ENCODE data around the gene WDR20. TPM values are rescaled to one million over a fixed set of nuclear protein-coding genes. Genes with fewer than 3 reads are reported as not detected.

WDR20 gene
- total RNA-seq, 1 donor from 2014 or later: 30.4 TPM

DNA sequence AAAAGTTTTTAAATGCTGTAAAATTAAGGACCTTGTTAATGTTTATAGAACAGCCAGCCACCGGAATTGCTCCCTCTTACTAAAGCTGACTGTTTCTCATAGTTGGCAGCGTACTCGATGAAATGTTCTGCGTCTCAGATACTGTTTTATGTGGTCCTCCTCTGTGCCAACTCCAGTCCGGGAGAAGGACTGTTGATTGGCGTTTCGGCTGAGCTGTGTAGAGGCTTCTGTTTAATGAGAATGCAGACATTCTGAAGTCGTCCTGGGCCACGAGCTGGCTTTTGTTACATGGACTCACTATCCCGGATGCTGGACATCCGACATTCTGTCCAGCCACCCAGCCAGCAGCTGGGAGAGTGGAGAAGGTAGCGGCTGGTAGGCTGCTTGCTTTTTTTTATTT is 75.4 kb downstream of the WDR20 start:
- no peaks in the 10 kb centered on the region for H3K9me3 Mint-ChIP-seq
- intact Hi-C loops (cut with micrococcal nuclease): no loop called here
- H3K36me3 Mint-ChIP-seq (ENCODE audit: low read depth): no peaks in the 10 kb centered on the region
- H3K27me3 Mint-ChIP-seq: no peaks in the 10 kb centered on the region
- H3K27ac Mint-ChIP-seq: no peak overlapping the region
- peaks cover 4% of the 10 kb centered on the region for H3K4me1 Mint-ChIP-seq
- DNase-seq: no peak
- no peak overlapping the region for H3K4me3 Mint-ChIP-seq

DNA sequence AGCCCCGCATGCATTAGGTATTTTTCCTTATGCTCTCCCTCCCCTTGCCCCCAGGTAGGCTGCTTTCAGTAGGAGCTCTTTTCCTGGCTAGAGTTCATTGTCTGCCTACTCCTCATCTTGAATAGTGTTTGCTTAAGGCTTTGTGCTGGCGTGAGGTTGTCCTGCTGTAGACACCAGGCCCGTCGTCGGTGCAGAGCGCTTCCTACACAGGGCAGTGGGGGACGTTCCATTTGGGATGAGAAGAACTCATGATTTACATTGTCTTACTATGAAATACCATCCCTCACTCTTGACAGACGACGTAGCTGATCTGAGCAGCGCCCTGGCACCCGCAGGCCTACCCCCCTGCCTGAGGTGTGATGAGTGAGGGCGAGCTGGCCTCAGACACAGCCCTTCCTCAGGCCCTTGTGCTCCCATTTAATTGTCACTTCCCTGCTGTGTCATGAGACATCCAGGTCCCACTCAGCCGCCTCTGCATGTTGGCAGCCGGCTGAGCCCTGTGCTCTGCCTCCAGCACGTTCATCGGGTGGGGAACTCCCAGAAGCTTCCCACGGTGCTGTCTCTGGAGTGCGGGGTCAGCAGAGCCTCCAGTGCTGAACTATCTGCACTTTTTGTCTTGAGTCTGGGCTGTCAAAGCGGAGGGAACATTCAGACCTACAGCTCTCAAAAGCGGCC is 76.0 kb downstream of the WDR20 start:
- intact Hi-C loops (cut with micrococcal nuclease): no loop called here
- no peak overlapping the region for H3K27ac Mint-ChIP-seq
- no peaks in the 10 kb centered on the region for H3K36me3 Mint-ChIP-seq (ENCODE audit: low read depth)
- H3K9me3 Mint-ChIP-seq: no peaks in the 10 kb centered on the region
- H3K27me3 Mint-ChIP-seq: no peaks in the 10 kb centered on the region
- peaks cover 4% of the 10 kb centered on the region for H3K4me1 Mint-ChIP-seq
- no peak for DNase-seq
- no peak overlapping the region for H3K4me3 Mint-ChIP-seq

DNA sequence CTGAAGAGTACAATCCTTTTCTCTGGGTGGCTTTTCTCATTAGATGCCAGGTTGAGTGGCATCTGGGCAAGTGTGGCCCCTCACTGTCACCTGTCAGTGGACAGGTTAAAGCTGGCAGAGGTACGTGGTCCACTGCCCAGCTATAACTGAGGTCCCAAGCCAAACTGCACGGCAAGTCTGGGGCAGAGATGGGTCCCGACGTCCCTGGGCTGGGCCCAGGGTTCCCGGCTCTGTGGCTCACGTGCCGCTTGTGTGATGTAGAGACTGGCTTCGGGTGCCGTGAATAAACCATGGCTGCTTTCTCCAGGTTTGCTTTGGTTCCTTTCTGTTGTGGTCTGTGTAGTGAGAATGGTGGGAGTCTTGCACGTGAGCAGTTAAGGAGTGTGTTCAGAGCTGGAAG is 77.7 kb downstream of the WDR20 start:
- intact Hi-C loops (cut with micrococcal nuclease): no loop called here
- DNase-seq: no peak
- Mint-ChIP-seq H3K4me3 (no peak overlapping the region), H3K4me1 (peaks cover 4% of the 10 kb centered on the region), H3K9me3 (no peaks in the 10 kb centered on the region), H3K27ac (no peak overlapping the region), H3K27me3 (no peaks in the 10 kb centered on the region), H3K36me3 (ENCODE audit: low read depth) (no peaks in the 10 kb centered on the region)

DNA sequence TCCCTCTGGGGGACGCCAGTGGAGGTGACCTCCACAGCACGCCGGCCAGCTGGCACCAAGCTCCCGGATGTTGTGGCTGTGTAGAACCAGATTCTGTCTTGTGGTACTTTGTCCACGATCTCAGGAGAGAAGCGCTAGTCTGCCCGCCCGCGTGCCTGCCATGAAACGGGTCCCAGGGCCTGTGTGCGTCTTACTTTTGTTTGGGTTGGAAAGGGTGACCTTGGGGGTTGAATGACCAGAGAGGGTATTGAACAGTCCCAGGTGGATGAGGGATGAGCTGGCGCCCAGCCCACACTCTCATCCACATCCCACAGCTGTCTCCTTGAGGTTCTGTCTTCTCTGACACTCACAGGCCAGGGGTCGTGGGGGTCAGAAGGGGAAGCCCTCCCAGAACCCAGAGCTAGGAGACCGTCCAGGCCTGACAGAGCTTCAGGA is 78.3 kb downstream of the WDR20 start:
- H3K27ac Mint-ChIP-seq: no peak overlapping the region
- H3K36me3 Mint-ChIP-seq (ENCODE audit: low read depth): no peaks in the 10 kb centered on the region
- intact Hi-C loops (cut with micrococcal nuclease): no loop called here
- no peak for DNase-seq
- H3K9me3 Mint-ChIP-seq: no peaks in the 10 kb centered on the region
- peaks cover 4% of the 10 kb centered on the region for H3K4me1 Mint-ChIP-seq
- no peak overlapping the region for H3K4me3 Mint-ChIP-seq
- H3K27me3 Mint-ChIP-seq: no peaks in the 10 kb centered on the region

DNA sequence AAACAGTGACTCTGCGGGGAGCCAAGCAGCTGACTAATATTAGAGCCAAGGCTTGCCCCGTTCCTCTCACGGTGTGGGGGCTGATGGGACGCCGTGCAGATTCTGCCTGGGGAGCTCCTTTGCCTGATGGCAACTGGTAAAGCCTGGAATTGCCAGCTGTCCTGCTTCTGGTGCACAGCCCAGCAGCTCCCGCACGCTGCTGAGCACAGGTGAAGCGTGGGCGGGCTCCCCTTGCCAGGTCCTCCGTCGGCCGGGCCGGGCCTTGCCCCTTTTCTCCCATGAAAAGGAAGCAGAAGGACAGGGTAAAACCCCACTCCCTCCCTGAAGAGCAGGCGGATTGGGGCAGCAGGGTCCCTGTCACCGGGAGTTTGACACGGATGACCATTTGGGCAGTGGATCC is 79.0 kb downstream of the WDR20 start:
- Mint-ChIP-seq H3K27me3 (no peaks in the 10 kb centered on the region), H3K4me3 (no peak overlapping the region), H3K9me3 (no peaks in the 10 kb centered on the region), H3K27ac (no peak overlapping the region), H3K36me3 (ENCODE audit: low read depth) (no peaks in the 10 kb centered on the region), H3K4me1 (peaks cover 4% of the 10 kb centered on the region)
- DNase-seq: no peak
- intact Hi-C loops (cut with micrococcal nuclease): no loop called here

DNA sequence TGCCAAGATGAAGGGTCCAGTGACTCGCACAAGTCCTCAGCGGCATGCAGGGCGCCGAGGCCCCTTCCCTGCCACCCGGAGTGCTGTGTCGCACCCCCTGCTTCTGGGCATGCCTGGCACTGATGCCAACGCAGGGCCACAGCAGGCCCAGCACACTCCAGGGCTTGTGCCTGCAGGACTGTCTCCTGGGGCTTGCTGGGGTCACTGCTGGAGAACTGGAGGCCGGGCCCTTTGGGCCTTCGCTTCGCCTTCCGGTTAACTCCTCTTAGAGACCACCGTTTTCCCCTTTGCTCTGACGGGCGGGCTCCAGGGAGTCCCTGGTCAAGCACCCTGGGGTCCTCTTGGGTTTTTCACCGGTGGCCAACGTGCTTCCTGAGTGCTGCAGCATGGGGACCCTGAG is 79.6 kb downstream of the WDR20 start:
- Mint-ChIP-seq H3K27me3 (no peaks in the 10 kb centered on the region), H3K36me3 (ENCODE audit: low read depth) (no peaks in the 10 kb centered on the region), H3K4me3 (no peak overlapping the region), H3K4me1 (peaks cover 4% of the 10 kb centered on the region), H3K9me3 (no peaks in the 10 kb centered on the region), H3K27ac (no peak overlapping the region)
- DNase-seq: no peak
- intact Hi-C loops (cut with micrococcal nuclease): no loop called here

DNA sequence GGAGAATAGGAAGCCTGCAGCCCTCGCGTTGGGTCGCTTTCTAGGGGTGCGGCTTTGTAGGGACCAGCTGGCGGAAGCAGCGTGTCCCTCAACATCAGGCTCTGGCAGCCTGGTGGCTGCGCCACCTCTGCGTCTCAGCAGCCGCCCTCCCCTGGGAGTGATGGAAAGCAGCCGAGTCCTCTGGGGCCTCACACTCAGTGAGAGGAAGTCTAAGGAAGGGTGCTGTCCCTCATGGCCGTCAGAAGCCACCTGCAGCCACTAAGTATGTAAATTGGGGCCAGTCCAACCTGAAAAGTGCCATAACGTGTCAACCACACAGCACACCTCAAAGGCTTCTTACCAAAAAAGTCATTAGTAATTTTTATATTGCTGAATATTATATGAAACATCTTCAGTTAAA is 80.3 kb downstream of the WDR20 start:
- peaks cover 2% of the 10 kb centered on the region for H3K36me3 Mint-ChIP-seq (ENCODE audit: low read depth)
- peaks cover 4% of the 10 kb centered on the region for H3K4me1 Mint-ChIP-seq
- H3K4me3 Mint-ChIP-seq: no peak overlapping the region
- H3K9me3 Mint-ChIP-seq: no peaks in the 10 kb centered on the region
- no peak for DNase-seq
- no peaks in the 10 kb centered on the region for H3K27me3 Mint-ChIP-seq
- intact Hi-C loops (cut with micrococcal nuclease): no loop called here
- H3K27ac Mint-ChIP-seq: no peak overlapping the region

DNA sequence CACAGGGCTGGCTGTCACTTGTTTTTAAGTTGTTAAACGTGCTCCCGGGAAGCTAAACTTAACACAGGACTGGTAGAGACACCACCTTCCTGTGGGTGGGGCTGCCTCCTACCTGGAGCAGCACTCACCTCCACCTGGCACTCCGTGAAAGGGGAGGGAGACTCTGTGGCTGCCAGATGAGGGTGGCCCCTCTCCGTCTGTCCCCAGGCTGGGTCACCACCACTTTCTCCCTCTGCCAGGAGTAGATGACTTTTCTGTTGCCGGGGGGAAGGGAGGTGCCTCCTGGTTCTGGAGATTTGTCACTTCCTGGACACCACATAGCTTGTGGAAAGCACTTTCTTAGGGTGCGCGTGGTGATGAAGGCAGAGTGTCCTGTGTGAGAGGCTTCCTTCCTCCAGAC is 81.3 kb downstream of the WDR20 start:
- DNase-seq: no peak
- H3K27me3 Mint-ChIP-seq: no peaks in the 10 kb centered on the region
- peaks cover 2% of the 10 kb centered on the region for H3K36me3 Mint-ChIP-seq (ENCODE audit: low read depth)
- no peak overlapping the region for H3K27ac Mint-ChIP-seq
- intact Hi-C loops (cut with micrococcal nuclease): no loop called here
- peaks cover 4% of the 10 kb centered on the region for H3K4me1 Mint-ChIP-seq
- H3K4me3 Mint-ChIP-seq: no peak overlapping the region
- H3K9me3 Mint-ChIP-seq: no peaks in the 10 kb centered on the region

DNA sequence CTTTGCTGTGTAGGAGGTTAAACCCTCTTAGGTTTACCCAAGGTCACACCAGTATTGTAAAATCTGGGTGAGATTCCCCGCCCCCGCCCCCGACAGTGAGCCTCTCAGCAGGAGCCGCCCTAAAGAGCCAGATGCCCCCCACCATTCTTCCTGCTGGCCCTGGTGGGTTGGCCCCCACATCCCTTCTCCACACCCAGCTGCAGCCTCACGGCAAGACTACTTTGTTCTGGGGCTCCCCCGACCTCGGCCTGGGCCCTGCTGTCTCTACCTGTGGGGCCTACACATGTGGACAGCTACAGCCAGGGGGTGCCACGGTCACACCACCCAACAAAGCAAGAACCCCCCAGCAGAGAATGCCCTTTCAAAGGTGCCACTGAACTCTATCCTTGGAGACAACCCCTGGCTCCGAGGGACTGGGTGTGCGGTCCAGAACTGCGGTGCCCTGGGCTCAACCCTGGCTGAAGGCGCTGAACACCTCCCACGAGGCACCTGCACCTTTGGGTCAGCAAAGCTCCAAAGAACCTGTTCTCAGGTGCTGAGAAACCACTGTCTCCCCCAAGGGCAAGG is 82.4 kb downstream of the WDR20 start:
- intact Hi-C loops (cut with micrococcal nuclease): no loop called here
- Mint-ChIP-seq H3K36me3 (ENCODE audit: low read depth) (peaks cover 2% of the 10 kb centered on the region), H3K27ac (no peak overlapping the region), H3K9me3 (no peaks in the 10 kb centered on the region), H3K4me3 (no peak overlapping the region), H3K4me1 (peaks cover 4% of the 10 kb centered on the region), H3K27me3 (no peaks in the 10 kb centered on the region)
- DNase-seq: no peak

DNA sequence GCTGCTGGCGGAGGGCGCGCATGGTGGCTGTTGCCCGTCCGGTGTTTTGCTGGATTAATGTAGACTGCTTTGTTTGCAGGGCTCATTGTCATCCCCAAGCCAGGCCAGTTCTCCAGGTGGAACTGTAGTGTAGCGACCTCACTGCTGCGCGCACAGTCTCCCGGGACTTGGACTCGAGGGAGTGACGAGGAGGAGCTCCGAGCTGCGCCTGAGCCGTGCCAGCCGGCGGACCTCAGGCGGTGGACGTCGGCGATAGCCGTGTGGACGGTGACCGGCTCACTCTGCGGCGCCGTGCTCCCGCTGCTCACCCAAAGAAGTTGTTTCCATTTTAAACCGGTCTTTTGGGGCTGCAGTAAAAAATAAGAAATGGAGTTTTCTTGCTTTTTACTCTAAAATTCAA is 83.1 kb downstream of the WDR20 start:
- no peak for DNase-seq
- Mint-ChIP-seq H3K27ac (no peak overlapping the region), H3K27me3 (no peaks in the 10 kb centered on the region), H3K36me3 (ENCODE audit: low read depth) (peaks cover 2% of the 10 kb centered on the region), H3K4me3 (no peak overlapping the region), H3K9me3 (no peaks in the 10 kb centered on the region), H3K4me1 (peaks cover 4% of the 10 kb centered on the region)
- intact Hi-C loops (cut with micrococcal nuclease): no loop called here

DNA sequence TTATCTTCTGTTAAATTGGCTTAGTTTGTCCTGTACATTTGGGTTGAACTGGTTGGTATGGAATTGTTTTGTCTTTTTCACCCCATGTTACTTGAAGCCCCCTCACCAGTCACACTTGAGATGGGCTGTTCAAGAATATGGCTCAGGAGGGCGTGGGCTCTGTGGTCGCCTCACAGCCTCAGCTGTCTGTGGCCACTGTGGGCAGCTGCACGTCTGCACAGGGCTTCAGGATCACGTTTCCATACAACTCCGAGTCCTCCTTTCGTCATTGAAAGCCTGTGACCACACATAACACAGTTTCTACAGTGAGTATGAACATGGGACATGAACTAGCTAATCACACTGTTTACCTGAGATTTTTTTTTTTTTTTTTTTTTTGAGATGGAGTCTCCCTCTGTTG is 84.0 kb downstream of the WDR20 start:
- intact Hi-C loops (cut with micrococcal nuclease): no loop called here
- no peak overlapping the region for H3K4me3 Mint-ChIP-seq
- peaks cover 2% of the 10 kb centered on the region for H3K36me3 Mint-ChIP-seq (ENCODE audit: low read depth)
- no peaks in the 10 kb centered on the region for H3K27me3 Mint-ChIP-seq
- peaks cover 4% of the 10 kb centered on the region for H3K4me1 Mint-ChIP-seq
- no peak overlapping the region for H3K27ac Mint-ChIP-seq
- DNase-seq: no peak
- H3K9me3 Mint-ChIP-seq: no peaks in the 10 kb centered on the region

DNA sequence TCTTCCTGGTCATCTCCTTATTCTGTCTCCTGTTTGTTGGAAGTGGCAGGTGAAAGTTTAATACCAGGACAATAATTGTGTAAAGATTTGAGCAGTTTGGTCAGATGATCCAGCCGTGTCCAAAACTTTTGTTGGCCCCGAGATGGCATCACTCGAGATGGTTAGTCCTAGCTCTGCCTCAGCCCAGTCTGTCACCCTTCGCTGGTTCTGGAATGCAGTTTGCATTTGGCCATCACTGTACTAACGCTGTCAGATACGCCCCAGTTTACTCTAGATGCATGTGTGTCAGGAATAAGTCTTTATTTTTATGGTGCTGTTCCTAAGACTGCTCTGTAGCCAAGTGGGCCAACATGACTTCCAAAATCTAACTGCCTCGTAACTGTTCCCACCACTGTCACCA is 85.7 kb downstream of the WDR20 start:
- intact Hi-C loops (cut with micrococcal nuclease): no loop called here
- Mint-ChIP-seq H3K27ac (no peak overlapping the region), H3K9me3 (no peaks in the 10 kb centered on the region), H3K4me3 (no peak overlapping the region), H3K36me3 (ENCODE audit: low read depth) (peaks cover 2% of the 10 kb centered on the region), H3K27me3 (no peaks in the 10 kb centered on the region), H3K4me1 (no peaks in the 10 kb centered on the region)
- no peak for DNase-seq

DNA sequence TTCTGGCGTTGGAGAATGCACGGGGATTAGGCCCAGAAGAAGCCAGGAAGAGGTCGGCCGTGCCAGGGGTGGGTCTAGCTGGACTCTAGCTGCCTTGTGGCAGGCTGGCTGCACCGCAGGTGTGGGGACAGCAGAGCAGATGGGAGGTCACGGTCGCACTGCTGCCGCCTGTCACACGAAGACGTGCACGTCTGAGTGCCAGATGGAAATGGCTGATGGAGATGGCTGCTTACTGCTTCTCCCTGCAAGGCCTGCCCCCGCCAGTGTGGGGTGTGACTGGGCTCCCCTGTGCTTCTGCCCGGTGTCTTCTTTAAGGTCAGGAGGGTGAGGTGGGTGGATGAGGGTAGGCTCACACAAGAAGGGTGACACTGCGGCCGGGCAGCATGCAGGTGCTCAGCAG is 86.2 kb downstream of the WDR20 start:
- H3K36me3 Mint-ChIP-seq (ENCODE audit: low read depth): peaks cover 2% of the 10 kb centered on the region
- no peak overlapping the region for H3K4me3 Mint-ChIP-seq
- no peaks in the 10 kb centered on the region for H3K27me3 Mint-ChIP-seq
- no peaks in the 10 kb centered on the region for H3K4me1 Mint-ChIP-seq
- H3K9me3 Mint-ChIP-seq: no peaks in the 10 kb centered on the region
- DNase-seq: no peak
- H3K27ac Mint-ChIP-seq: no peak overlapping the region
- intact Hi-C loops (cut with micrococcal nuclease): no loop called here

DNA sequence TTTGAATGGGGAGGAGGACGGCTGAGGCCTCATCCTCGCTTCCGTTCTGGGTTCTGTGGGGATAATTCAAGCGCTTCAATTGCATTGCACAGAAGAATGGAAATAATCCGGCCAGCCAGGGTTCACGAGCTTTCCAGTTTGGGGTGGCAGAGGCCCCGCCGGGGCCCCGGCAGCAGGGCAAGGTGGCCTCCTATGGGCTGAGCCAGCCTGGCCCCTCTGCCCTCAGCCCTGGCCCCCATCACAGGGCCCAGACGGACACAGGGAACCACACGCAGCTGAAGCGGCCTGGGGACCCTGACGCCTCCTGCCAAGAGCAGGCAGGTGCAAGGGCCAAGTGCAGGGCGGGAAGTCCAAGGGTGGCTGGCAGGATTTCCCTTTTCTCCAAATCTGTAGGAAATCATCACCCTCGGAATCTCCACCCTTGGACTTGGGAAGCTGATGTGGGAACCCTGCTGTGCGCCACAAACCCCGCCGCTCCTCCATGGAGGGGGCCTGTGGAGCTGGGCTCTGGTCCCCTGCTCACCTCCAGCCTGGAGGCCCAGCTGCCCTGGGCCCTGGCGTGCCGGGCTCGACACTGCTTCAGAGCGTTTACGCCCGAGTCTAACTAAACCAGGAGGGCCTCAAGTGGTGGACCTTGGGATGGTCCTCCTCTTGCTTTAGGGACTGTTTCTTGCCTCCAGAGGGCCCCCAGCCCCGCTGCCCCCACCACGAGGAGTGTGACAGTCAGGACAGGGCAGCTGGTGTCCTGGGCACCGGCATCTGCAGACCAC is 86.8 kb downstream of the WDR20 start:
- Mint-ChIP-seq H3K4me3 (no peak overlapping the region), H3K9me3 (no peaks in the 10 kb centered on the region), H3K27ac (no peak overlapping the region), H3K36me3 (ENCODE audit: low read depth) (peaks cover 2% of the 10 kb centered on the region), H3K4me1 (no peaks in the 10 kb centered on the region), H3K27me3 (no peaks in the 10 kb centered on the region)
- DNase-seq: no peak
- intact Hi-C loops (cut with micrococcal nuclease): no loop called here

All from activated CD4-positive, alpha-beta T cell treated with anti-CD3 and anti-CD28 coated beads, Interleukin-2, amount 10 ng/mL, durations not matched to agents 24 days and 14 days (primary cell).